HL-60 (cell line): ENCODE measurements around the gene ROR1.

Source experiments
- GABPA ChIP-seq: IDR thresholded peaks from 2 replicates; pipeline ENCODE4 v1.6.1; 2012; ENCODE audit warnings: low read depth
- POLR2AphosphoS5 ChIP-seq: IDR thresholded peaks from 2 replicates; pipeline ENCODE4 v1.6.1; 2012; ENCODE audit warnings: low read depth
- SPI1 ChIP-seq: IDR thresholded peaks from 2 replicates; pipeline ENCODE4 v1.6.1; 2012; ENCODE audit warnings: low read depth, mild to moderate bottlenecking, borderline replicate concordance
- TF ChIP-seq, protein P1 (sequence below): IDR thresholded peaks from one replicate; pipeline ENCODE4 v1.5.1; 2011; ENCODE audit warnings: low read length, control low read depth, inconsistent platforms; ENCODE audit not compliant: insufficient read depth

DNA sequence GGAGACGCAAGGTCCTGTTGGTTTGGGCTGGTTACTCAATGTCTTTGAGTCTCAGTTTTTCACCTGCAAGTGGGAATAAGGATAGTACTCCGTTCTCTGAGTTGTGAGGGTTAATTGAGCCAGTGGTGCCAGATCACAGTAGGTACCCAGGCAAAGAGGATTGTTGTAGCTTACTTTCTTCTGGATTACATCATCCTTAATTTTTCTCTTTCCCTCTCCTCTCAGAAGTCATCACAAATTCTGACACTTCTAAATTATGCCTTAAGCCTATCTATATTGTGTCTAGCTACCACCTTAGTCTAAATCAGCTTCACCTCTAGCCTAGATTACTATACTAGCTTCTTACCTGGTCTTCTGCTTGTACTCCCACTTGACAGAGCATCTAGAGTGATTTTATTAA is 149.5 kb downstream of the ROR1 start:
- TF ChIP-seq, protein P1, sequence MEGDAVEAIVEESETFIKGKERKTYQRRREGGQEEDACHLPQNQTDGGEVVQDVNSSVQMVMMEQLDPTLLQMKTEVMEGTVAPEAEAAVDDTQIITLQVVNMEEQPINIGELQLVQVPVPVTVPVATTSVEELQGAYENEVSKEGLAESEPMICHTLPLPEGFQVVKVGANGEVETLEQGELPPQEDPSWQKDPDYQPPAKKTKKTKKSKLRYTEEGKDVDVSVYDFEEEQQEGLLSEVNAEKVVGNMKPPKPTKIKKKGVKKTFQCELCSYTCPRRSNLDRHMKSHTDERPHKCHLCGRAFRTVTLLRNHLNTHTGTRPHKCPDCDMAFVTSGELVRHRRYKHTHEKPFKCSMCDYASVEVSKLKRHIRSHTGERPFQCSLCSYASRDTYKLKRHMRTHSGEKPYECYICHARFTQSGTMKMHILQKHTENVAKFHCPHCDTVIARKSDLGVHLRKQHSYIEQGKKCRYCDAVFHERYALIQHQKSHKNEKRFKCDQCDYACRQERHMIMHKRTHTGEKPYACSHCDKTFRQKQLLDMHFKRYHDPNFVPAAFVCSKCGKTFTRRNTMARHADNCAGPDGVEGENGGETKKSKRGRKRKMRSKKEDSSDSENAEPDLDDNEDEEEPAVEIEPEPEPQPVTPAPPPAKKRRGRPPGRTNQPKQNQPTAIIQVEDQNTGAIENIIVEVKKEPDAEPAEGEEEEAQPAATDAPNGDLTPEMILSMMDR, result no peak
- TF ChIP-seq GABPA, result no peak
- TF ChIP-seq SPI1, result no peak
- TF ChIP-seq POLR2AphosphoS5, result no peak
